Activated T-helper 2 cell treated with anti-CD3 and anti-CD28 coated beads, Interferon-gamma antibody, Interleukin-2, Interleukin-4, amounts not matched to agents 10 μg/mL and 5 μg/mL and 100 μg/mL, durations not matched to agents 14 hours and 24 hours and 36 hours (primary cell): ENCODE data around the gene CSMD2. TPM values are rescaled to one million over a fixed set of nuclear protein-coding genes. Genes with fewer than 3 reads are reported as not detected.

Experiments
- DNase-seq: peaks from one replicate; pipeline ENCODE4 v3.0.0; 2021; ENCODE audit warnings: low spot score
- H3K27ac Mint-ChIP-seq: one replicate; pipeline ENCODE4 v1.8.0; 2021; ENCODE audit warnings: mixed read lengths
- H3K27me3 Mint-ChIP-seq: one replicate; pipeline ENCODE4 v1.8.0; 2021; ENCODE audit warnings: low read depth, mixed read lengths
- H3K36me3 Mint-ChIP-seq: one replicate; pipeline ENCODE4 v1.8.0; 2021; ENCODE audit warnings: low read depth, mixed read lengths
- H3K4me1 Mint-ChIP-seq: one replicate; pipeline ENCODE4 v1.8.0; 2021; ENCODE audit warnings: low read depth, mixed read lengths
- H3K4me3 Mint-ChIP-seq: one replicate; pipeline ENCODE4 v1.8.0; 2021; ENCODE audit warnings: low read depth, mild to moderate bottlenecking, moderate library complexity, mixed read lengths
- H3K9me3 Mint-ChIP-seq: one replicate; pipeline ENCODE4 v1.8.0; 2021; ENCODE audit warnings: mixed read lengths
- intact Hi-C: fragments of 100-400 bp; cut with micrococcal nuclease; formaldehyde crosslinking; loops from one replicate; pipeline ENCODE4 v1.15.1; 2023
- total RNA-seq: library from RNA; stranded (reverse); gene quantifications from 2 replicates; pipeline ENCODE4 v1.2.3, GENCODE V29; 2022

CSMD2 gene
- total RNA-seq, 1 donor from 2014 or later, result not detected

GRCh38 chr1:33971018-33971710 is 193.9 kb downstream of the CSMD2 start:
- H3K27ac Mint-ChIP-seq, result no peak overlapping the region
- no peak for DNase-seq
- H3K4me1 Mint-ChIP-seq, result no peaks in the 10 kb centered on the region
- no peak overlapping the region for H3K4me3 Mint-ChIP-seq
- H3K27me3 Mint-ChIP-seq, result no peaks in the 10 kb centered on the region
- H3K36me3 Mint-ChIP-seq, result no peaks in the 10 kb centered on the region
- intact Hi-C loops, result no loop called here
- H3K9me3 Mint-ChIP-seq, result no peaks in the 10 kb centered on the region

GRCh38 chr1:33970148-33970825 is 194.7 kb downstream of the CSMD2 start:
- Mint-ChIP-seq H3K27ac (no peak overlapping the region), H3K4me3 (no peak overlapping the region), H3K27me3 (no peaks in the 10 kb centered on the region), H3K4me1 (no peaks in the 10 kb centered on the region), H3K9me3 (no peaks in the 10 kb centered on the region), H3K36me3 (no peaks in the 10 kb centered on the region)
- no peak for DNase-seq
- intact Hi-C loops, result no loop called here

GRCh38 chr1:33966346-33967141 is 198.5 kb downstream of the CSMD2 start:
- H3K4me1 Mint-ChIP-seq, result no peaks in the 10 kb centered on the region
- H3K27ac Mint-ChIP-seq, result no peak overlapping the region
- DNase-seq, result no peak
- H3K36me3 Mint-ChIP-seq, result no peaks in the 10 kb centered on the region
- no peaks in the 10 kb centered on the region for H3K9me3 Mint-ChIP-seq
- peaks cover 1% of the 10 kb centered on the region for H3K27me3 Mint-ChIP-seq
- intact Hi-C loops, result no loop called here
- H3K4me3 Mint-ChIP-seq, result no peak overlapping the region

GRCh38 chr1:33965086-33965485 is 199.9 kb downstream of the CSMD2 start:
- Mint-ChIP-seq H3K9me3 (no peaks in the 10 kb centered on the region), H3K27ac (no peak overlapping the region), H3K36me3 (no peaks in the 10 kb centered on the region), H3K4me1 (no peaks in the 10 kb centered on the region), H3K4me3 (no peak overlapping the region), H3K27me3 (peaks cover 1% of the 10 kb centered on the region)
- intact Hi-C loops, result no loop called here
- DNase-seq, result no peak

GRCh38 chr1:33962061-33962460 is 203.0 kb downstream of the CSMD2 start:
- no peak for DNase-seq
- H3K36me3 Mint-ChIP-seq, result no peaks in the 10 kb centered on the region
- H3K27me3 Mint-ChIP-seq, result peaks cover 1% of the 10 kb centered on the region
- no peak overlapping the region for H3K27ac Mint-ChIP-seq
- no peaks in the 10 kb centered on the region for H3K4me1 Mint-ChIP-seq
- H3K9me3 Mint-ChIP-seq, result no peaks in the 10 kb centered on the region
- intact Hi-C loops, result no loop called here
- H3K4me3 Mint-ChIP-seq, result no peak overlapping the region

GRCh38 chr1:33960188-33960895 is 204.7 kb downstream of the CSMD2 start:
- H3K27ac Mint-ChIP-seq, result no peak overlapping the region
- H3K36me3 Mint-ChIP-seq, result no peaks in the 10 kb centered on the region
- H3K9me3 Mint-ChIP-seq, result no peaks in the 10 kb centered on the region
- no peak for DNase-seq
- intact Hi-C loops, result no loop called here
- H3K27me3 Mint-ChIP-seq, result peaks cover 1% of the 10 kb centered on the region
- H3K4me1 Mint-ChIP-seq, result no peaks in the 10 kb centered on the region
- H3K4me3 Mint-ChIP-seq, result no peak overlapping the region

GRCh38 chr1:33957854-33958253 is 207.2 kb downstream of the CSMD2 start:
- Mint-ChIP-seq H3K9me3 (no peaks in the 10 kb centered on the region), H3K36me3 (no peaks in the 10 kb centered on the region), H3K27me3 (no peaks in the 10 kb centered on the region), H3K4me1 (no peaks in the 10 kb centered on the region), H3K4me3 (no peak overlapping the region), H3K27ac (no peak overlapping the region)
- intact Hi-C loops, result no loop called here
- no peak for DNase-seq

- Mint-ChIP-seq H3K27ac (no peak overlapping the region), H3K36me3 (no peaks in the 10 kb centered on the region), H3K27me3 (no peaks in the 10 kb centered on the region), H3K4me3 (no peak overlapping the region), H3K9me3 (no peaks in the 10 kb centered on the region), H3K4me1 (no peaks in the 10 kb centered on the region)
- intact Hi-C loops, result no loop called here
- DNase-seq, result no peak
Observed at GRCh38 chr1:33955096-33955495, 209.9 kb downstream of the CSMD2 start.

- Mint-ChIP-seq H3K9me3 (no peaks in the 10 kb centered on the region), H3K27me3 (no peaks in the 10 kb centered on the region), H3K4me1 (no peaks in the 10 kb centered on the region), H3K36me3 (no peaks in the 10 kb centered on the region), H3K27ac (no peak overlapping the region), H3K4me3 (no peak overlapping the region)
- intact Hi-C loops, result no loop called here
- DNase-seq, result no peak
Observed at GRCh38 chr1:33949570-33949969, 215.5 kb downstream of the CSMD2 start.

GRCh38 chr1:33948291-33948690 is 216.7 kb downstream of the CSMD2 start:
- intact Hi-C loops, result no loop called here
- no peaks in the 10 kb centered on the region for H3K27me3 Mint-ChIP-seq
- H3K27ac Mint-ChIP-seq, result no peak overlapping the region

GRCh38 chr1:33946836-33947235 is 218.2 kb downstream of the CSMD2 start:
- DNase-seq, result no peak
- intact Hi-C loops, result no loop called here
- Mint-ChIP-seq H3K36me3 (no peaks in the 10 kb centered on the region), H3K27me3 (no peaks in the 10 kb centered on the region), H3K4me1 (no peaks in the 10 kb centered on the region), H3K4me3 (no peak overlapping the region), H3K9me3 (no peaks in the 10 kb centered on the region), H3K27ac (no peak overlapping the region)

More at GRCh38 chr1:33948291-33948690, 216.7 kb downstream of the CSMD2 start:
- Mint-ChIP-seq H3K4me1 (no peaks in the 10 kb centered on the region), H3K9me3 (no peaks in the 10 kb centered on the region), H3K36me3 (no peaks in the 10 kb centered on the region), H3K4me3 (no peak overlapping the region)
- DNase-seq, result no peak

- H3K36me3 Mint-ChIP-seq, result no peaks in the 10 kb centered on the region
- intact Hi-C loops, result no loop called here
- no peaks in the 10 kb centered on the region for H3K27me3 Mint-ChIP-seq
- no peak overlapping the region for H3K4me3 Mint-ChIP-seq
- H3K9me3 Mint-ChIP-seq, result no peaks in the 10 kb centered on the region
- DNase-seq, result no peak
- no peak overlapping the region for H3K27ac Mint-ChIP-seq
- no peaks in the 10 kb centered on the region for H3K4me1 Mint-ChIP-seq
Observed at GRCh38 chr1:33944846-33945245, 220.2 kb downstream of the CSMD2 start.
